Left lung (tissue), 14 donors: ENCODE results near the gene TTC24. TPM values are rescaled to one million over a fixed set of nuclear protein-coding genes. Genes with fewer than 3 reads are reported as not detected.

Experiments used
- ATAC-seq: fragments of 200-7000 bp; cut with Tn5 transposase; one replicate; pipeline ENCODE4 v1.9.1; 2020; ENCODE audit warnings: moderate library complexity
- DNase-seq, 4 donors: peaks; one replicate each; pipeline ENCODE4 v3.0.0-alpha.2; 2013 to 2020
- H3K27ac ChIP-seq, 2 donors: fragments of 200-600 bp; sonication (generic) in 1 of 2; one replicate each; pipeline versions ENCODE4 v1.5.0 to v1.8.0; 2020 to 2021
- H3K27me3 ChIP-seq, 2 donors: fragments of 200-600 bp; sonication (generic) in 1 of 2; one replicate each; pipeline versions ENCODE4 v1.5.0 to v1.8.0; 2020 to 2021
- H3K36me3 ChIP-seq, 2 donors: fragments of 200-600 bp; sonication (generic) in 1 of 2; one replicate each; pipeline versions ENCODE4 v1.5.0 to v1.8.0; 2020 to 2021
- H3K4me1 ChIP-seq, 2 donors: fragments of 200-600 bp; one replicate each; pipeline ENCODE4 v1.8.0; 2021
- H3K4me3 ChIP-seq, 2 donors: fragments of 200-600 bp; sonication (generic) in 1 of 2; one replicate each; pipeline versions ENCODE4 v1.5.0 to v1.8.0; 2020 to 2021; ENCODE audit warnings: mild to moderate bottlenecking in 1 of 2
- H3K9me3 ChIP-seq, 2 donors: fragments of 200-600 bp; sonication (generic) in 1 of 2; one replicate each; pipeline versions ENCODE4 v1.5.0 to v1.8.0; 2020 to 2021
- CTCF ChIP-seq, 2 donors: fragments of 200-600 bp; sonication (generic) in 1 of 2; IDR thresholded peaks; one replicate each; pipeline versions ENCODE4 v1.5.0 to v1.8.0; 2021; ENCODE audit warnings: antibody characterized with exemption in 2 of 2
- intact Hi-C, 2 donors: fragments of 100-400 bp; cut with DNase I; formaldehyde crosslinking; loops; one replicate each; pipeline versions ENCODE4 v1.11.2 to v1.14.2; 2022
- long read RNA-seq, 12 donors: library from polyadenylated mRNA in 2 of 12; unstranded in 2 of 12; transcript quantifications; one replicate each; pipeline ENCODE4 v2.0.0 and lab custom pipeline, GENCODE V29; 2019 to 2026
- polyA plus RNA-seq, 6 donors: library from polyadenylated mRNA; unstranded; fragments of 120-200 nt; gene quantifications; one replicate each; pipeline ENCODE4 v1.2.1, GENCODE V29; 2013; ENCODE audit not compliant: insufficient read length in 6 of 6
- total RNA-seq, 2 donors: library from RNA; stranded (reverse); fragmentation: NEBNext Ultra II Directional; extraction: Animal tissue kit (Norgen Biotek cat#: 25700); gene quantifications; one replicate each; pipeline ENCODE4 v1.2.1, GENCODE V29; 2021
- donor health status: DM: no; HTN: yes; CAD: no.
- donor health status: DM: no; HTN: no; CAD: no.

The TTC24 gene
- total RNA-seq: not detected
- polyA plus RNA-seq: under 1 TPM in 4 of 6 donors, not detected in 2; 0.07 to 0.34 (median 0.16) TPM
- long read RNA-seq, donor 1: 0 reads
- long read RNA-seq, donor 2, partial matches to known transcripts: 70 of 70 reads
- long read RNA-seq, donor 2, other reads (novel, unspliced or antisense): 0 of 70 reads
- long read RNA-seq, donor 3: 0 reads
- long read RNA-seq, donor 4: 0 reads
- long read RNA-seq, donor 5: 0 reads
- long read RNA-seq, donor 6, partial matches to known transcripts: 29 of 29 reads
- long read RNA-seq, donor 6, other reads (novel, unspliced or antisense): 0 of 29 reads
- long read RNA-seq, donor 7: 0 reads
- long read RNA-seq, donor 8: 0 reads
- long read RNA-seq, donor 9: 0 reads
- long read RNA-seq, donor 10: 0 reads
- long read RNA-seq, donor 11: 0 reads
- long read RNA-seq, donor 12, partial matches to known transcripts: 0 of 36 reads
- long read RNA-seq, donor 12, other reads (novel, unspliced or antisense): 36 of 36 reads

GRCh38 chr1:156579472-156579871, at the start of gene TTC24:
TTC24 (plus strand) TSS chr1:156579723; CDS start chr1:156581365, 1,642 bp downstream.
- no peak within 1 kb of the TSS for H3K4me3 ChIP-seq
- no peak within 1 kb of the TSS for H3K27ac ChIP-seq
- H3K4me1 ChIP-seq: peaks cover 0 to 7% of the 10 kb centered on the region in 2 donors
- H3K9me3 ChIP-seq: no peaks in the 10 kb centered on the region
- no peaks in the 10 kb centered on the region for H3K36me3 ChIP-seq
- no peak for TF ChIP-seq CTCF (IDR thresholded peaks at IDR 0.05)
- no peaks in the 10 kb centered on the region for H3K27me3 ChIP-seq
- intact Hi-C loops: no loop called here
- DNase-seq: no peak
- no peak for ATAC-seq

GRCh38 chr1:156530006-156530405, 49.5 kb upstream of the TTC24 start:
- H3K4me3 ChIP-seq: no peak overlapping the region
- H3K36me3 ChIP-seq: peaks cover 0 to 20% of the 10 kb centered on the region in 2 donors
- peaks cover 0 to 10% of the 10 kb centered on the region in 2 donors for H3K4me1 ChIP-seq
- TF ChIP-seq CTCF (IDR thresholded peaks at IDR 0.05): no peak
- ATAC-seq (no peak), DNase-seq (no peak)
- H3K9me3 ChIP-seq: no peaks in the 10 kb centered on the region
- intact Hi-C loops: no loop called here
- H3K27ac ChIP-seq: no peak overlapping the region
- no peaks in the 10 kb centered on the region for H3K27me3 ChIP-seq

- intact Hi-C loops: no loop called here
- no peak overlapping the region for H3K27ac ChIP-seq
- H3K27me3 ChIP-seq: no peaks in the 10 kb centered on the region
- no peak for ATAC-seq
- no peaks in the 10 kb centered on the region for H3K4me1 ChIP-seq
- DNase-seq: no peak
- peaks cover 0 to 20% of the 10 kb centered on the region in 2 donors for H3K36me3 ChIP-seq
- no peak for TF ChIP-seq CTCF (IDR thresholded peaks at IDR 0.05)
- no peak overlapping the region for H3K4me3 ChIP-seq
- no peaks in the 10 kb centered on the region for H3K9me3 ChIP-seq
These were observed 47.1 kb upstream of the TTC24 start for GRCh38 chr1:156532374-156532773.

GRCh38 chr1:156533568-156534220, 45.8 kb upstream of the TTC24 start:
- H3K36me3 ChIP-seq: peaks cover 0 to 19% of the 10 kb centered on the region in 2 donors

More at GRCh38 chr1:156533568-156534220, 45.8 kb upstream of the TTC24 start:
- H3K4me3 ChIP-seq: no peak overlapping the region
- intact Hi-C loops: no loop called here
- H3K27ac ChIP-seq: no peak overlapping the region
- no peaks in the 10 kb centered on the region for H3K4me1 ChIP-seq
- no peaks in the 10 kb centered on the region for H3K9me3 ChIP-seq
- no peak for ATAC-seq
- TF ChIP-seq CTCF (IDR thresholded peaks at IDR 0.05): no peak
- DNase-seq: no peak
- H3K27me3 ChIP-seq: no peaks in the 10 kb centered on the region
